MM.1S (cell line): ENCODE measurements around the gene HAUS5.
"Not testable (repeated sequence)": the region's sequence is repeated elsewhere in the genome, so short reads cannot be mapped to it uniquely, and the experiment has no call there.

Experiments used
- DNase-seq: peaks from one replicate; pipeline ENCODE4 v3.0.0-alpha.2; 2015
- H2AFZ ChIP-seq: fragments of 300-600 bp; sonication (generic); 2 replicates; pipeline ENCODE4 v1.6.0; 2016; ENCODE audit warnings: antibody characterized with exemption, low read length
- H3F3A ChIP-seq: fragments of 300-600 bp; sonication (generic); 2 replicates; pipeline ENCODE4 v1.6.1; 2016; ENCODE audit warnings: mild to moderate bottlenecking, antibody characterized with exemption, low read length, moderate library complexity, mixed read lengths; ENCODE audit not compliant: insufficient read depth
- H3K27ac ChIP-seq: fragments of 300-600 bp; sonication (generic); 2 replicates; pipeline ENCODE4 v1.5.1; 2016; ENCODE audit warnings: mild to moderate bottlenecking, low read length
- H3K27me3 ChIP-seq: fragments of 300-600 bp; sonication (generic); replicated peaks from 2 replicates; pipeline ENCODE4 v1.6.0; 2016; ENCODE audit warnings: low read length; ENCODE audit not compliant: insufficient read depth
- H3K36me3 ChIP-seq: fragments of 300-600 bp; sonication (generic); replicated peaks from 2 replicates; pipeline ENCODE4 v1.6.1; 2016; ENCODE audit warnings: mild to moderate bottlenecking, low read length, mixed read lengths; ENCODE audit not compliant: insufficient read depth
- H3K4me1 ChIP-seq: fragments of 300-600 bp; sonication (generic); 2 replicates; pipeline ENCODE4 v1.6.1; 2016; ENCODE audit warnings: low read length, mixed read lengths
- H3K4me2 ChIP-seq: fragments of 300-600 bp; sonication (generic); 2 replicates; pipeline ENCODE4 v1.6.0; 2016; ENCODE audit warnings: low read depth, low read length
- H3K4me3 ChIP-seq: fragments of 300-600 bp; sonication (generic); 2 replicates; pipeline ENCODE4 v1.5.1; 2016; ENCODE audit warnings: low read length, mixed read lengths
- H3K79me2 ChIP-seq: fragments of 300-600 bp; sonication (generic); 2 replicates; pipeline ENCODE4 v1.6.1; 2016; ENCODE audit warnings: mixed run types, low read length, mixed read lengths
- H3K9ac ChIP-seq: fragments of 300-600 bp; sonication (generic); 2 replicates; pipeline ENCODE4 v1.6.1; 2016; ENCODE audit warnings: low read length, mixed read lengths
- H3K9me2 ChIP-seq: fragments of 300-600 bp; sonication (generic); replicated peaks from 2 replicates; pipeline ENCODE4 v1.6.1; 2016; ENCODE audit warnings: mild to moderate bottlenecking, low read length, mixed read lengths; ENCODE audit not compliant: insufficient read depth
- H3K9me3 ChIP-seq: fragments of 300-600 bp; sonication (generic); replicated peaks from 2 replicates; pipeline ENCODE4 v1.6.1; 2016; ENCODE audit warnings: mild to moderate bottlenecking, low read length, mixed read lengths; ENCODE audit not compliant: insufficient read depth
- H4K20me1 ChIP-seq: fragments of 300-600 bp; sonication (generic); 2 replicates; pipeline ENCODE4 v1.6.1; 2016; ENCODE audit warnings: mild to moderate bottlenecking, low read length, moderate library complexity, mixed read lengths; ENCODE audit not compliant: insufficient read depth
- CTCF ChIP-seq: fragments of 300-600 bp; sonication (generic); IDR thresholded peaks from 2 replicates; pipeline ENCODE4 v1.5.1; 2016; ENCODE audit warnings: antibody characterized with exemption, low read length, mixed read lengths
- EZH2 ChIP-seq: fragments of 300-600 bp; sonication (generic); optimal IDR thresholded peaks from 2 replicates; pipeline ENCODE3; 2017; ENCODE audit warnings: low read depth, mild to moderate bottlenecking, antibody characterized with exemption, low read length, mixed read lengths
- EZH2phosphoT487 ChIP-seq: fragments of 300-600 bp; sonication (generic); IDR thresholded peaks from 2 replicates; pipeline ENCODE4 v1.6.1; 2018; ENCODE audit warnings: antibody characterized with exemption, low read length

HAUS5 gene

GRCh38 chr19:35645680-35646511 is 33.4 kb downstream of the HAUS5 start:
- Histone ChIP-seq H3F3A (peaks cover 18% of the 10 kb centered on the region), H4K20me1 (no peaks in the 10 kb centered on the region), H3K36me3 (no peaks in the 10 kb centered on the region), H3K27me3 (no peaks in the 10 kb centered on the region), H3K27ac (no peak overlapping the region), H3K4me3 (no peak overlapping the region), H3K4me1 (peaks cover 5% of the 10 kb centered on the region; the same call in 1 of the 2 replicates), H3K79me2 (peaks cover 29% of the 10 kb centered on the region), H3K4me2 (peak overlapping the region; percentile 96; the same call in 1 of the 2 replicates), H2AFZ (peak overlapping the region; percentile 67), H3K9ac (no peak overlapping the region), H3K9me3 (no peaks in the 10 kb centered on the region), H3K9me2 (no peaks in the 10 kb centered on the region)
- TF ChIP-seq EZH2 = no peak
- TF ChIP-seq CTCF = no peak
- TF ChIP-seq EZH2phosphoT487 = no peak
- no peak for DNase-seq

GRCh38 chr19:35648017-35648961 is 35.8 kb downstream of the HAUS5 start, which contains the start of gene COX6B1:
COX6B1 (plus strand) TSS chr19:35648323; CDS start chr19:35651244, 2,921 bp downstream.
- H3K4me1 ChIP-seq = no peaks in the 10 kb centered on the region
- peak within 1 kb of the TSS; percentile 29; the same call in 1 of the 2 replicates for H3K27ac ChIP-seq

GRCh38 chr19:35650581-35650980 is 38.0 kb downstream of the HAUS5 start:
- no peaks in the 10 kb centered on the region for H4K20me1 ChIP-seq
- H3K27me3 ChIP-seq = no peaks in the 10 kb centered on the region
- H3K9ac ChIP-seq = no peak overlapping the region
- H3F3A ChIP-seq = no peaks in the 10 kb centered on the region
- H3K36me3 ChIP-seq = no peaks in the 10 kb centered on the region
- H3K4me1 ChIP-seq = no peaks in the 10 kb centered on the region
- H3K9me2 ChIP-seq = no peaks in the 10 kb centered on the region
- H3K79me2 ChIP-seq = peaks cover 45% of the 10 kb centered on the region
- H3K4me2 ChIP-seq = no peak overlapping the region
- no peak overlapping the region for H3K27ac ChIP-seq
- TF ChIP-seq EZH2phosphoT487 = no peak
- no peak for TF ChIP-seq CTCF
- TF ChIP-seq EZH2 = no peak
- no peaks in the 10 kb centered on the region for H3K9me3 ChIP-seq
- H2AFZ ChIP-seq = no peak overlapping the region
- no peak overlapping the region for H3K4me3 ChIP-seq
- DNase-seq = no peak

More at GRCh38 chr19:35648017-35648961, 35.8 kb downstream of the HAUS5 start, which contains the start of gene COX6B1:
- Histone ChIP-seq H4K20me1 (no peaks in the 10 kb centered on the region), H3K79me2 (peaks cover 40% of the 10 kb centered on the region), H3K9ac (peak within 1 kb of the TSS; percentile 86), H3K36me3 (no peaks in the 10 kb centered on the region), H3K4me2 (peak within 1 kb of the TSS; percentile 81), H3F3A (peaks cover 18% of the 10 kb centered on the region), H3K9me3 (no peaks in the 10 kb centered on the region), H3K27me3 (no peaks in the 10 kb centered on the region), H3K4me3 (peak within 1 kb of the TSS; percentile 84), H2AFZ (peak within 1 kb of the TSS; percentile 78), H3K9me2 (no peaks in the 10 kb centered on the region)
- peak; percentile 99 for DNase-seq
- TF ChIP-seq CTCF (no peak), EZH2 (no peak), EZH2phosphoT487 (no peak)

GRCh38 chr19:35654828-35655227 is 42.3 kb downstream of the HAUS5 start:
- H3K4me3 ChIP-seq, H3K36me3 ChIP-seq: not testable (repeated sequence)

More at GRCh38 chr19:35654828-35655227, 42.3 kb downstream of the HAUS5 start:
- not testable (repeated sequence) for H3K9me3 ChIP-seq, DNase-seq, H3K9me2 ChIP-seq, H3K4me1 ChIP-seq, H3K27ac ChIP-seq, H3K9ac ChIP-seq, H3K4me2 ChIP-seq, H4K20me1 ChIP-seq, H3F3A ChIP-seq, H3K27me3 ChIP-seq, H2AFZ ChIP-seq
- peaks cover 31% of the 10 kb centered on the region for H3K79me2 ChIP-seq
